ENCODE results near the gene NELFCD. TPM values are rescaled to one million over a fixed set of nuclear protein-coding genes. Genes with fewer than 3 reads are reported as not detected.

Gene NELFCD
- total RNA-seq, 1 donor from 2014 or later: 70.4 TPM

GRCh38 chr20:58989196-58989595, 8.1 kb downstream of the NELFCD start:
- H2AFZ ChIP-seq (ENCODE audit: low read depth, low read length): no peak overlapping the region
- H3K27ac ChIP-seq (ENCODE audit: low read depth, low read length): no peak overlapping the region
- FAIRE-seq (no peak), DNase-seq (ENCODE audit: low read depth) (no peak)
- H3K4me2 ChIP-seq (ENCODE audit: low read length): no peak overlapping the region
- H3K9me3 Mint-ChIP-seq (ENCODE audit: unreplicated experiment): no peaks in the 10 kb centered on the region
- H3K27me3 Mint-ChIP-seq (ENCODE audit: low read depth, unreplicated experiment): no peaks in the 10 kb centered on the region
- peaks cover 50% of the 10 kb centered on the region for H3K36me3 ChIP-seq (ENCODE audit: insufficient read depth, low read length)
- peaks cover 40% of the 10 kb centered on the region for H4K20me1 ChIP-seq (ENCODE audit: insufficient read depth, low read length)
- H3K27ac Mint-ChIP-seq (ENCODE audit: unreplicated experiment): no peak overlapping the region
- no peak overlapping the region for H3K4me3 ChIP-seq (ENCODE audit: insufficient read depth, low read depth, low read length)
- H3K4me3 Mint-ChIP-seq (ENCODE audit: unreplicated experiment): no peak overlapping the region
- no peaks in the 10 kb centered on the region for H3K27me3 ChIP-seq (ENCODE audit: insufficient read depth, low read length)
- peaks cover 3% of the 10 kb centered on the region for H3K4me1 Mint-ChIP-seq (ENCODE audit: low read depth, unreplicated experiment)
- H3K9me3 ChIP-seq (ENCODE audit: insufficient read depth, low read depth, low read length): no peaks in the 10 kb centered on the region
- peaks cover 28% of the 10 kb centered on the region for H3K79me2 ChIP-seq (ENCODE audit: insufficient read depth, low read length)
- H3K9ac ChIP-seq (ENCODE audit: low read length): no peak overlapping the region
- H3K36me3 Mint-ChIP-seq (ENCODE audit: low read depth, unreplicated experiment): no peaks in the 10 kb centered on the region
- H3K4me1 ChIP-seq (ENCODE audit: insufficient read depth, low read length): no peaks in the 10 kb centered on the region
- TF ChIP-seq CTCF (IDR thresholded peaks at IDR 0.05; ENCODE audit: insufficient read depth, low read depth, low read length) (no peak), EZH2 (IDR thresholded peaks at IDR 0.05; ENCODE audit: insufficient read depth, low read length) (no peak)

DNA sequence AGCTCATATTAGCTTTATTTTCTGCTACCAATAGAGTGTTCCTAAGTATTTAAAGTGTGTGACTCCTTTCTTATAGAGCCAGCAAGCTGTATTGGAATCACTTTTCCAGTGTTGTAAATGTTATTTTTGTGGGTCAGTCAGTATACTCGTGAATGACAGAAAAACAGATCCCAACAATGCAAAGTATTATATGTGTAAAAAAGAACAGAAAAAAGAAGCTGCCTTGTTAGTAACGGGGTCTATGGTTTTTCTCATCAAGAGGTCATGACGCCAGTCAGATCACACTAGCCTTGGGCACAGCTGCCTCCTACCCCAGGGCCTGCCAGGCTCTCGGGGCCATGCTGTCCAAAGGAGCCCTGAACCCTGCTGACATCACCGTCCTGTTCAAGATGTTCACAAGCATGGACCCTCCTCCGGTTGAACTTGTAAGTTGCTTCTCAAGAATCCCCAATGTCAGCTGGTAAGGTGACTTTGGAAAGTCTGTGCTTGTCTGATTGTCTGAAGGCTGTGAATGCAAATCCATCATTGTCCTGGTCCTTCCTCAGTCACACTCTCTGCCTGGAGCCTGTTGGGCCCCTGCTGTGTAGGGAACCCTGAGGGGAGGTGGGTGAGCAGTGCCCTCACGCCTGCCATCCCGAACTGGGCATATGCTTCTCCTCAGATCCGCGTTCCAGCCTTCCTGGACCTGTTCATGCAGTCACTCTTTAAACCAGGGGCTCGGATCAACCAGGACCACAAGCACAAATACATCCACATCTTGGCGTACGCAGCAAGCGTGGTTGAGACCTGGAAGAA, 9.8 kb downstream of the NELFCD start:
- Histone ChIP-seq H3K36me3 (ENCODE audit: insufficient read depth, low read length) (peaks cover 62% of the 10 kb centered on the region), H4K20me1 (ENCODE audit: insufficient read depth, low read length) (peaks cover 24% of the 10 kb centered on the region), H3K9me3 (ENCODE audit: insufficient read depth, low read depth, low read length) (no peaks in the 10 kb centered on the region), H3K4me3 (ENCODE audit: insufficient read depth, low read depth, low read length) (no peak overlapping the region), H3K4me2 (ENCODE audit: low read length) (no peak overlapping the region), H2AFZ (ENCODE audit: low read depth, low read length) (no peak overlapping the region), H3K79me2 (ENCODE audit: insufficient read depth, low read length) (peaks cover 12% of the 10 kb centered on the region), H3K27ac (ENCODE audit: low read depth, low read length) (no peak overlapping the region), H3K4me1 (ENCODE audit: insufficient read depth, low read length) (no peaks in the 10 kb centered on the region), H3K27me3 (ENCODE audit: insufficient read depth, low read length) (no peaks in the 10 kb centered on the region), H3K9ac (ENCODE audit: low read length) (no peak overlapping the region)
- peaks cover 3% of the 10 kb centered on the region for H3K4me1 Mint-ChIP-seq (ENCODE audit: low read depth, unreplicated experiment)
- H3K36me3 Mint-ChIP-seq (ENCODE audit: low read depth, unreplicated experiment): peaks cover 2% of the 10 kb centered on the region
- no peaks in the 10 kb centered on the region for H3K27me3 Mint-ChIP-seq (ENCODE audit: low read depth, unreplicated experiment)
- no peak overlapping the region for H3K27ac Mint-ChIP-seq (ENCODE audit: unreplicated experiment)
- no peak for DNase-seq (ENCODE audit: low read depth)
- no peak for FAIRE-seq
- no peak overlapping the region for H3K4me3 Mint-ChIP-seq (ENCODE audit: unreplicated experiment)
- TF ChIP-seq CTCF (IDR thresholded peaks at IDR 0.05; ENCODE audit: insufficient read depth, low read depth, low read length): no peak
- no peak for TF ChIP-seq EZH2 (IDR thresholded peaks at IDR 0.05; ENCODE audit: insufficient read depth, low read length)
- H3K9me3 Mint-ChIP-seq (ENCODE audit: unreplicated experiment): no peaks in the 10 kb centered on the region

- Histone ChIP-seq H3K27ac (ENCODE audit: low read depth, low read length) (no peak overlapping the region), H3K9ac (ENCODE audit: low read length) (no peak overlapping the region), H3K4me2 (ENCODE audit: low read length) (no peak overlapping the region), H4K20me1 (ENCODE audit: insufficient read depth, low read length) (peaks cover 15% of the 10 kb centered on the region), H3K4me3 (ENCODE audit: insufficient read depth, low read depth, low read length) (no peak overlapping the region), H3K9me3 (ENCODE audit: insufficient read depth, low read depth, low read length) (no peaks in the 10 kb centered on the region), H3K4me1 (ENCODE audit: insufficient read depth, low read length) (no peaks in the 10 kb centered on the region), H3K36me3 (ENCODE audit: insufficient read depth, low read length) (peaks cover 62% of the 10 kb centered on the region), H3K79me2 (ENCODE audit: insufficient read depth, low read length) (peaks cover 4% of the 10 kb centered on the region), H2AFZ (ENCODE audit: low read depth, low read length) (no peak overlapping the region), H3K27me3 (ENCODE audit: insufficient read depth, low read length) (no peaks in the 10 kb centered on the region)
- TF ChIP-seq CTCF (IDR thresholded peaks at IDR 0.05; ENCODE audit: insufficient read depth, low read depth, low read length) (no peak), EZH2 (IDR thresholded peaks at IDR 0.05; ENCODE audit: insufficient read depth, low read length) (no peak)
- FAIRE-seq (no peak), DNase-seq (ENCODE audit: low read depth) (no peak)
- Mint-ChIP-seq H3K27me3 (ENCODE audit: low read depth, unreplicated experiment) (no peaks in the 10 kb centered on the region), H3K9me3 (ENCODE audit: unreplicated experiment) (no peaks in the 10 kb centered on the region), H3K36me3 (ENCODE audit: low read depth, unreplicated experiment) (peaks cover 2% of the 10 kb centered on the region), H3K27ac (ENCODE audit: unreplicated experiment) (no peak overlapping the region), H3K4me1 (ENCODE audit: low read depth, unreplicated experiment) (peaks cover 5% of the 10 kb centered on the region), H3K4me3 (ENCODE audit: unreplicated experiment) (no peak overlapping the region)
Observed at GRCh38 chr20:58991715-58992114, 10.7 kb downstream of the NELFCD start.

Measured in astrocyte (in vitro differentiated cells and primary cell).